Mesenchymal stem cell (in vitro differentiated cells and primary cell): ENCODE measurements around the gene TRIM66.

ENCODE experiments used
- DNase-seq: peaks from one replicate; pipeline ENCODE4 v3.0.0-alpha.2; 2013
- H2AFZ ChIP-seq: one replicate; pipeline ENCODE4 v1.6.1; 2013; ENCODE audit warnings: low read depth, mild to moderate bottlenecking, control low read depth, inconsistent platforms, low read length, moderate library complexity
- H2AK5ac ChIP-seq: 2 replicates; pipeline ENCODE4 v1.6.1; 2013; ENCODE audit warnings: low read length, moderate library complexity, mild to moderate bottlenecking, inconsistent platforms; ENCODE audit not compliant: severe bottlenecking
- H2BK120ac ChIP-seq: one replicate; pipeline ENCODE4 v1.6.1; 2013; ENCODE audit warnings: low read depth, mild to moderate bottlenecking, inconsistent platforms, low read length, moderate library complexity
- H2BK12ac ChIP-seq, 2 experiments: one replicate each; pipeline ENCODE4 v1.6.1; 2013; ENCODE audit warnings: inconsistent platforms in 2 of 2, low read length in 2 of 2, mild to moderate bottlenecking in 2 of 2, moderate library complexity in 2 of 2, control low read depth in 1 of 2
- H2BK15ac ChIP-seq: one replicate; pipeline ENCODE4 v1.6.1; 2013; ENCODE audit warnings: mild to moderate bottlenecking, low read depth, inconsistent platforms; ENCODE audit not compliant: poor library complexity, severe bottlenecking
- H2BK5ac ChIP-seq: 2 replicates; pipeline ENCODE4 v1.6.1; 2013; ENCODE audit warnings: low read depth, mild to moderate bottlenecking, low read length, control low read depth, inconsistent platforms; ENCODE audit not compliant: poor library complexity, severe bottlenecking
- H3K14ac ChIP-seq, 2 experiments: one replicate each; pipeline ENCODE4 v1.6.1; 2013; ENCODE audit warnings: inconsistent platforms in 2 of 2, low read length in 2 of 2, control low read depth in 1 of 2, mild to moderate bottlenecking in 1 of 2, moderate library complexity in 1 of 2
- H3K18ac ChIP-seq, 2 experiments: one replicate each; pipeline ENCODE4 v1.6.1; 2013; ENCODE audit warnings: inconsistent platforms in 2 of 2, low read length in 2 of 2, control low read depth in 1 of 2, low read depth in 1 of 2, mild to moderate bottlenecking in 1 of 2
- H3K23ac ChIP-seq, 2 experiments: one replicate each; pipeline ENCODE4 v1.6.1; 2013; ENCODE audit warnings: inconsistent platforms in 2 of 2, low read length in 2 of 2, mild to moderate bottlenecking in 2 of 2, moderate library complexity in 2 of 2, control low read depth in 1 of 2
- H3K27ac ChIP-seq: 2 replicates; pipeline ENCODE4 v1.5.1; 2013; ENCODE audit warnings: mild to moderate bottlenecking, moderate library complexity, low read length, control low read depth, inconsistent platforms; ENCODE audit not compliant: poor library complexity, severe bottlenecking
- H3K27me3 ChIP-seq, 2 experiments: 2 replicates each; pipeline versions ENCODE4 v1.6.1 to v1.7.0; 2013; ENCODE audit warnings: low read length in 2 of 2, mild to moderate bottlenecking in 2 of 2, moderate library complexity in 2 of 2, control low read depth in 1 of 2, inconsistent platforms in 1 of 2; ENCODE audit not compliant: control insufficient read depth in 1 of 2, insufficient read depth in 1 of 2
- H3K36me3 ChIP-seq, 2 experiments: 2 replicates each; pipeline versions ENCODE4 v1.6.1 to v1.7.0; 2013; ENCODE audit warnings: low read length in 2 of 2, control low read depth in 1 of 2, inconsistent platforms in 1 of 2, low read depth in 1 of 2, mild to moderate bottlenecking in 1 of 2; ENCODE audit not compliant: insufficient read depth in 2 of 2, control insufficient read depth in 1 of 2
- H3K4ac ChIP-seq, 2 experiments: one replicate each; pipeline ENCODE4 v1.6.1; 2013; ENCODE audit warnings: inconsistent platforms in 2 of 2, low read length in 2 of 2, mild to moderate bottlenecking in 2 of 2, moderate library complexity in 2 of 2, control low read depth in 1 of 2, low read depth in 1 of 2
- H3K4me1 ChIP-seq: 2 replicates; pipeline ENCODE4 v1.6.1; 2013; ENCODE audit warnings: low read depth, low read length, control low read depth; ENCODE audit not compliant: control insufficient read depth, insufficient read depth
- H3K4me2 ChIP-seq: 2 replicates; pipeline ENCODE4 v1.6.1; 2013; ENCODE audit warnings: low read length, mild to moderate bottlenecking, inconsistent platforms; ENCODE audit not compliant: poor library complexity, severe bottlenecking
- H3K4me3 ChIP-seq, 2 experiments: 2 replicates each; pipeline versions ENCODE4 v1.5.1 to v1.7.0; 2013; ENCODE audit warnings: low read length in 2 of 2, mild to moderate bottlenecking in 2 of 2, control low read depth in 1 of 2, low read depth in 1 of 2; ENCODE audit not compliant: insufficient read depth in 1 of 2
- H3K79me1 ChIP-seq: replicated peaks from 2 replicates; pipeline ENCODE4 v1.6.1; 2013; ENCODE audit warnings: mild to moderate bottlenecking, control low read depth, low read length, inconsistent platforms; ENCODE audit not compliant: poor library complexity, severe bottlenecking
- H3K9ac ChIP-seq: 2 replicates; pipeline ENCODE4 v1.7.0; 2013; ENCODE audit warnings: mild to moderate bottlenecking, low read length, moderate library complexity
- H3K9me3 ChIP-seq: 2 replicates; pipeline ENCODE4 v1.7.0; 2013; ENCODE audit warnings: mild to moderate bottlenecking, low read length; ENCODE audit not compliant: control insufficient read depth
- H4K8ac ChIP-seq: one replicate; pipeline ENCODE4 v1.6.1; 2013; ENCODE audit warnings: inconsistent platforms, mild to moderate bottlenecking, low read length, moderate library complexity
- H4K91ac ChIP-seq: one replicate; pipeline ENCODE4 v1.6.1; 2013; ENCODE audit warnings: mild to moderate bottlenecking, low read length, inconsistent platforms
- WGBS: methylation state at CpG from one replicate; pipeline ENCODE4 v1.1.7; 2013; ENCODE audit warnings: mixed read lengths; 5-methylcytosine and 5-hydroxymethylcytosine counted together

TRIM66 gene

DNA sequence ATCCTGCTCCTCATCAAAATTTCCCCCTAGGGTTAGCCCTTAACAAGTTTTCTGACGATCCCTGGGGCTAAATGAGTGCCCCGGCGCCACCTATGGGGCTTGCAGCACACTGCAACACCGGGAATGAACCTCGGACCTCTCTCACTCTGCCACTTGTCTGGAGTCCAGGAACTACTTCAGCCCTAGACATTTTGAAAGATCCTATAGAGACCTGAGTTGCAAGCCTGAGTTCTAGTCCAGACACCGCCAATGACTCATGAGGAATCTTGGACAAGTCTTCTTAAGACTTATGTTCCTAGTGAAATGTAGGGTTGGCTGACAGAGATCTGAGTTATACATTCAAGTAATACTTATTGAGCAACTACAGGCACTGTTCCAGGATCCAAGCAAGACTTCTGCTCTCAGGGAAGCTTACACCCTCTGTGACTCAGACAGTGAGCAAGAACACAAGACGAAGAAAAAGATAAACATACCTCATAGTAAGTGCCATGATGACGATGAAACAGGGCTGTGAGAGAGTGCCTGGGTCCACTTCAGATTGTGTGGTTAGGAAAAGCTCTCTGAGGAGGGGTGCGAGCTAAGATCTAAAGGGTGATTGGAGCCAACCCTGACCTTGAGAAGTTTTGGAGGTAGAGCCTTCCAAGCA, 78.3 kb downstream of the TRIM66 start:
- Histone ChIP-seq H3K14ac (no peak overlapping the region), H3K4me2 (no peak overlapping the region), H3K4me1 (no peaks in the 10 kb centered on the region), H3K27ac (no peak overlapping the region), H3K23ac (no peak overlapping the region), H3K27me3 (no peaks in the 10 kb centered on the region), H2BK120ac (no peak overlapping the region), H3K9ac (peak overlapping the region; percentile 67), H4K8ac (no peak overlapping the region), H2BK12ac (peak overlapping the region in 1 of 2 experiments; percentile 1), H4K91ac (no peak overlapping the region), H3K4ac (no peak overlapping the region), H3K4me3 (peak overlapping the region in 1 of 2 experiments; percentile 11), H3K18ac (peak overlapping the region in 1 of 2 experiments; percentile 19), H2AFZ (no peak overlapping the region), H2BK5ac (no peak overlapping the region), H3K36me3 (no peaks in the 10 kb centered on the region), H2AK5ac (no peak overlapping the region), H3K79me1 (no peaks in the 10 kb centered on the region), H2BK15ac (no peak overlapping the region), H3K9me3 (no peaks in the 10 kb centered on the region)
- WGBS = under 1% methylated on average over 8 of the region's 9 CpGs
- peak; percentile 100 for DNase-seq

- DNase-seq = no peak
- Histone ChIP-seq H2BK12ac (no peak overlapping the region), H2BK120ac (no peak overlapping the region), H3K9ac (peak overlapping the region; percentile 13), H4K91ac (no peak overlapping the region), H3K4me2 (no peak overlapping the region), H2AFZ (no peak overlapping the region), H3K4ac (no peak overlapping the region), H2BK15ac (no peak overlapping the region), H3K23ac (no peak overlapping the region), H3K4me3 (no peak overlapping the region), H3K36me3 (no peaks in the 10 kb centered on the region), H4K8ac (no peak overlapping the region), H3K14ac (no peak overlapping the region), H3K18ac (no peak overlapping the region), H3K27ac (no peak overlapping the region), H3K27me3 (no peaks in the 10 kb centered on the region), H3K79me1 (no peaks in the 10 kb centered on the region), H2AK5ac (no peak overlapping the region), H3K9me3 (no peaks in the 10 kb centered on the region), H3K4me1 (no peaks in the 10 kb centered on the region), H2BK5ac (no peak overlapping the region)
- WGBS = no CpG with 5 or more reads among the region's 2 CpGs
Observed at GRCh38 chr11:8603696-8604077, 78.8 kb downstream of the TRIM66 start.

DNA sequence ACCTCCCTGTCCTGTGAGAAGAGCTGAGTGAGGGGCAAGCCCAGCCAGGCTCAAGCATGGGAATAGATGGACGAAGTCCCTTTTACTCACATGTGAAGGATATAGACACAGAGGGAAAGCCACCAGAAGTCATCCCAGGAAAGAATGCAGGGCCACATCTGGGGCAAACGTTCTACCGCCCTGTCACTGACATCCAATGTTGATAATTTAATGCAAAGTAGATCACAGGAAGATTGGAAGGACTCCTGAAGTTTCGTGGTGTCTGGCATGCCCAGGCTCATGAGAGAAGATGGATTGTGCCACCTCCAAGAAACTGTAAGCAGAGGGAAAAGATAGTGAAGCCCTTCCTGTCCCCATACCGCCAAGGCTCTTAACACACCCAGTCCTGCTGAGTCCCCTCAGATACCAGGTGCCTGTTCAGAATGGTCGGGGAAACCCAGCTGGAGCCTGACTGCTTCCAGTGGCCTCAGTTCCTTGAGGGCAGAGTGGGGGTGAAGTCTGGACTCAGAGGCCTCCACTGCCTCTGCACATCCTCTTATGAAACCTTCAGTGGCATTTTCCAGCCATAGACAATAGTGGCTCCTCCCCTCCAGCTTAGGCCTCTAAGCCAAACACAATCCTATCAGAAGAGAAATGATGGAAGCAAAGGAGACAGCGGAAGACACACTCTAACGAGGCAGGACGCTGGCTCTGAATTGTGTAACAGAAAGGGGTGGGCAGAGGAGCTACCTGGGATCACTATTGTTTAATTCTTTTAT, 80.9 kb downstream of the TRIM66 start:
- Histone ChIP-seq H3K36me3 (no peaks in the 10 kb centered on the region), H3K79me1 (no peaks in the 10 kb centered on the region), H3K4me2 (no peak overlapping the region), H3K9me3 (no peaks in the 10 kb centered on the region), H2AFZ (no peak overlapping the region), H3K23ac (no peak overlapping the region), H2BK5ac (no peak overlapping the region), H3K4me3 (no peak overlapping the region), H3K9ac (no peak overlapping the region), H3K18ac (no peak overlapping the region), H2AK5ac (no peak overlapping the region), H2BK120ac (no peak overlapping the region), H3K27me3 (no peaks in the 10 kb centered on the region), H3K4me1 (no peaks in the 10 kb centered on the region), H3K4ac (no peak overlapping the region), H3K14ac (peak overlapping the region in 1 of 2 experiments; percentile 46), H2BK12ac (peak overlapping the region; percentile 15 to 19), H4K91ac (no peak overlapping the region), H2BK15ac (no peak overlapping the region), H3K27ac (no peak overlapping the region), H4K8ac (no peak overlapping the region)
- 91% methylated on average over 6 of the region's 9 CpGs for WGBS
- peak; percentile 39 for DNase-seq

DNA sequence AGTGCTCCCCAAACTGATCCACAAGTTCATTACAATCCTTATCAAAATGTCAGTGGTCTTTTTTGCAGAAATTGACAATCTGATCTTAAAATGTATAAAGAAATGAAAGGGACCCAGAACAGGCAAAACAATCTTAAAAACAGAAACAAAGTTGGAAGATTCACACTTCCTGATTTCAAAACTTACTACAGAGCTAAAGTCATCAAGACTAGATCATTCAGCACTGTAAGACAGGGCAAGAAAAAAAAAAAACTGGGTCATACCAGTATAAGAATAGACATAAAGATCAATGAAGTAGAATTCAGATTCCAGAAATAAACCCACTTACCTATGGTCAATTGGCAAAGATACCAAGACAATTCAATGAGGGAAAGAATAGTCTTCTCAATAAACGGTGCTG, 84.0 kb downstream of the TRIM66 start:
- DNase-seq = no peak
- WGBS = no CpG with 5 or more reads among the region's 1 CpG

More for the DNA sequence above, 84.0 kb downstream of the TRIM66 start:
- Histone ChIP-seq H3K79me1 (peaks cover 5% of the 10 kb centered on the region), H4K8ac (no peak overlapping the region), H3K27ac (no peak overlapping the region), H2BK5ac (no peak overlapping the region), H3K27me3 (peaks cover 0 to 17% of the 10 kb centered on the region in 2 experiments), H2AK5ac (no peak overlapping the region), H3K18ac (no peak overlapping the region), H4K91ac (no peak overlapping the region), H3K14ac (no peak overlapping the region), H3K23ac (no peak overlapping the region), H2BK12ac (no peak overlapping the region), H2BK15ac (no peak overlapping the region), H3K9ac (no peak overlapping the region), H3K4me1 (peaks cover 3% of the 10 kb centered on the region), H3K4ac (no peak overlapping the region), H3K9me3 (no peaks in the 10 kb centered on the region), H3K36me3 (no peaks in the 10 kb centered on the region), H2AFZ (no peak overlapping the region), H3K4me3 (no peak overlapping the region), H2BK120ac (no peak overlapping the region), H3K4me2 (no peak overlapping the region)
